Mesothelial cell of epicardium (in vitro differentiated cells): ENCODE data around the gene ADARB2. TPM values are rescaled to one million over a fixed set of nuclear protein-coding genes. Genes with fewer than 3 reads are reported as not detected.

Experiments used
- DNase-seq, 2 experiments: peaks; one replicate each; pipeline ENCODE4 v3.0.0; 2021; ENCODE audit warnings: low spot score in 2 of 2; ENCODE audit not compliant: unreplicated experiment in 2 of 2
- H3K27ac Mint-ChIP-seq: 2 replicates; pipeline ENCODE4 v1.8.0; 2021; ENCODE audit warnings: mixed read lengths
- H3K27me3 Mint-ChIP-seq: 2 replicates; pipeline ENCODE4 v1.8.0; 2021; ENCODE audit warnings: low read depth, mixed read lengths
- H3K36me3 Mint-ChIP-seq: 2 replicates; pipeline ENCODE4 v1.8.0; 2021; ENCODE audit warnings: mixed read lengths
- H3K4me1 Mint-ChIP-seq: 2 replicates; pipeline ENCODE4 v1.8.0; 2021; ENCODE audit warnings: mixed read lengths
- H3K4me3 Mint-ChIP-seq: 2 replicates; pipeline ENCODE4 v1.8.0; 2021; ENCODE audit warnings: mild to moderate bottlenecking, moderate library complexity, mixed read lengths
- H3K9me3 Mint-ChIP-seq: 2 replicates; pipeline ENCODE4 v1.8.0; 2021; ENCODE audit warnings: mixed read lengths
- total RNA-seq: library from RNA; stranded (reverse); gene quantifications from 3 replicates; pipeline ENCODE4 v1.2.1, GENCODE V29; 2021
- TF ChIP-seq, protein P1 (sequence below): fragments of 200-600 bp; sonication (generic); IDR thresholded peaks from one replicate; pipeline ENCODE4 v1.5.0; 2021; ENCODE audit warnings: antibody characterized with exemption; ENCODE audit not compliant: unreplicated experiment

The ADARB2 gene
- total RNA-seq, 1 donor from 2014 or later: 0.38 TPM

DNA sequence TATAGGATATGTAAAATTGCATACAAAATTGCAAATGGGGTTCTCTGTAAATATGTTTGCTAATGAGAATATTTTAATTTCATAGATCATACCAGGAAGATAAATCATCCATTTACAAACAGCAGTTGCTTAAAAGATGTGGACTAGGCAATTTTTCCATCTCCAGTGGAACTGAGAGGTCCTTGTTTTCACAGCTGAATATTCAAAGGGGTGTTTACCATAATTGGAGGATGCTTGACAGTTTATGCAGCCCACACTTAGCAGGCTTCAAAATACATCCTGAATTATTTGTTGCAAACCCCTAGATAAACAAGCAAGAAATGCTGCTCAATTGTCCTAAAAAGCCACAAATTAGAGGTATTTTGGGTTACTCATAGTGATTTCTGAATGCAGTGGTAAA, 69.9 kb downstream of the ADARB2 start:
- no peak for DNase-seq
- H3K27me3 Mint-ChIP-seq: peaks cover 10% of the 10 kb centered on the region
- H3K36me3 Mint-ChIP-seq: no peaks in the 10 kb centered on the region
- H3K9me3 Mint-ChIP-seq: no peaks in the 10 kb centered on the region
- H3K4me1 Mint-ChIP-seq: no peaks in the 10 kb centered on the region
- no peak overlapping the region for H3K27ac Mint-ChIP-seq
- TF ChIP-seq, protein P1, sequence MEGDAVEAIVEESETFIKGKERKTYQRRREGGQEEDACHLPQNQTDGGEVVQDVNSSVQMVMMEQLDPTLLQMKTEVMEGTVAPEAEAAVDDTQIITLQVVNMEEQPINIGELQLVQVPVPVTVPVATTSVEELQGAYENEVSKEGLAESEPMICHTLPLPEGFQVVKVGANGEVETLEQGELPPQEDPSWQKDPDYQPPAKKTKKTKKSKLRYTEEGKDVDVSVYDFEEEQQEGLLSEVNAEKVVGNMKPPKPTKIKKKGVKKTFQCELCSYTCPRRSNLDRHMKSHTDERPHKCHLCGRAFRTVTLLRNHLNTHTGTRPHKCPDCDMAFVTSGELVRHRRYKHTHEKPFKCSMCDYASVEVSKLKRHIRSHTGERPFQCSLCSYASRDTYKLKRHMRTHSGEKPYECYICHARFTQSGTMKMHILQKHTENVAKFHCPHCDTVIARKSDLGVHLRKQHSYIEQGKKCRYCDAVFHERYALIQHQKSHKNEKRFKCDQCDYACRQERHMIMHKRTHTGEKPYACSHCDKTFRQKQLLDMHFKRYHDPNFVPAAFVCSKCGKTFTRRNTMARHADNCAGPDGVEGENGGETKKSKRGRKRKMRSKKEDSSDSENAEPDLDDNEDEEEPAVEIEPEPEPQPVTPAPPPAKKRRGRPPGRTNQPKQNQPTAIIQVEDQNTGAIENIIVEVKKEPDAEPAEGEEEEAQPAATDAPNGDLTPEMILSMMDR: no peak
- H3K4me3 Mint-ChIP-seq: no peak overlapping the region

DNA sequence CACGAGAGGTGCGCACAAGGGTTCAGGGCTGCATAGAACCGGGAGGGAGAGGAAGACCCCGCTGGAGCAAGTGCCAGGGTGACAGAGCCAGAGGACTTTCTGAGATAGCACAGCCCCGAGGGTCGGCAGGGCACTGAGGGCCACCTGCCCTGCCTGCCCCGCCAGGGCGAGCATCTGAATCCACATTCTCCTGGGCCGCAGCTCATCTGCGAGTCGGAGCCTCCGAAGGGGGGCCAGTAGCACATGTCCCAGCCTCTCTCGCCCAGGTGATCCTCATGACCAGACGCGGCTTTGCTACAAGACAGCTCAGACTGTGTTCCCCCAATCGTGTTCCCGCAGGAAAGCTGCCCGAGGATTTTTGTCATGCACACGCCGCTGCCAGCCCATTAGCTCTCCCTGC, 71.2 kb downstream of the ADARB2 start:
- H3K27me3 Mint-ChIP-seq: peaks cover 4% of the 10 kb centered on the region
- H3K36me3 Mint-ChIP-seq: no peaks in the 10 kb centered on the region
- DNase-seq: no peak
- no peak overlapping the region for H3K4me3 Mint-ChIP-seq
- no peak overlapping the region for H3K27ac Mint-ChIP-seq
- no peaks in the 10 kb centered on the region for H3K4me1 Mint-ChIP-seq
- TF ChIP-seq, protein P1: no peak
- peaks cover 3% of the 10 kb centered on the region for H3K9me3 Mint-ChIP-seq

DNA sequence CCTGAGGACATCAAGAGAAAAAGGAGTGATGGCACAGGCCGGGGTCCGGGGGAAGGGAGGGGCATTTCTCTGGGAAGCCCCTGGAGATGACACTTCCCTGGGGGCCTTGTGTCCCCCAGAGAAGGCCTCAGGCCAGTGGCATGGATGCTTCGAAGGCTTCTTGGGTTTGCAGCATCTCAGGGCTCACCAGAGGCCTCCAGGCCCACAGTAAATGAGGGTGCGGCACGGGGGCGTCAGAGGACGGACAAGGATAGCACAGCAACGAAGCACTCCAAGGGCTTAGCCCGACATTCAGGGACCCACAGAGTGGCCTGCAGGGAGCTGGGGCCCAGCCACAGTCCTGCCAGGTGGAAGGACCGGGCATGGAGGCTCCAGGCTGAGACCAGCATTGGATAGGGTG, 71.6 kb downstream of the ADARB2 start:
- H3K4me1 Mint-ChIP-seq: no peaks in the 10 kb centered on the region
- peaks cover 8% of the 10 kb centered on the region for H3K9me3 Mint-ChIP-seq
- no peaks in the 10 kb centered on the region for H3K36me3 Mint-ChIP-seq
- DNase-seq: no peak
- H3K27me3 Mint-ChIP-seq: peaks cover 5% of the 10 kb centered on the region
- TF ChIP-seq, protein P1: no peak
- no peak overlapping the region for H3K4me3 Mint-ChIP-seq
- H3K27ac Mint-ChIP-seq: no peak overlapping the region

DNA sequence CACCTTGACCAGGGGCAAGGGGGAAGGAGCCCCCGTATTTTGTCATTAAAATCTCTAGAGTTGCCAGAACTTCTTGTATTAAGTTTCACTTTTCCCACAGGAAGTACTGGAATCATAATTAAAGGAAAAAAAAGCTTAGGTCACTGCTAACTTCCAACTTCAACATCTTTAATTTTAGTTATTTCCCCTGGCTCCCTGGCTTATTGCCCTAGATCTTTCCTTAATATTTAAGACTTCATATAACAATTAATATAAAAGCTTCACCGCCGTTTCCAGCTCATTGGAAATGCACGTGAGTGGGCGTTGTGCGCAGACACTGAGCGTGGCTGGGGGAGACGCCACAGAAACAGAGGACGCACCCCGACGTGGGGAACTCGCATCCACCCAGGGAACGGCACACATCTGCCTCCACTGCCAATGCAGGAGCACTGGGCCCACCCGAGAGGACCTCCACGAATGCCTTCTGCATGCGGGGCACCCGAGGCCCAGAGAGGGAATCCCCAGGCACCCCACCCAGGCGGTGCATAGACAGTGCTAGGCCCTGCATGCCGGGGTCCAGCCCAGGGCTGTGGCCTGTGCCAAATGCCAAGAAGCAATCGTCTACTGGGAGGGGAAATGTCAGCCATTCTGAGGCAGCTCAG, 72.2 kb downstream of the ADARB2 start:
- Mint-ChIP-seq H3K36me3 (no peaks in the 10 kb centered on the region), H3K4me1 (no peaks in the 10 kb centered on the region), H3K9me3 (peaks cover 10% of the 10 kb centered on the region), H3K4me3 (no peak overlapping the region), H3K27me3 (peaks cover 5% of the 10 kb centered on the region), H3K27ac (no peak overlapping the region)
- DNase-seq: no peak
- TF ChIP-seq, protein P1: no peak

DNA sequence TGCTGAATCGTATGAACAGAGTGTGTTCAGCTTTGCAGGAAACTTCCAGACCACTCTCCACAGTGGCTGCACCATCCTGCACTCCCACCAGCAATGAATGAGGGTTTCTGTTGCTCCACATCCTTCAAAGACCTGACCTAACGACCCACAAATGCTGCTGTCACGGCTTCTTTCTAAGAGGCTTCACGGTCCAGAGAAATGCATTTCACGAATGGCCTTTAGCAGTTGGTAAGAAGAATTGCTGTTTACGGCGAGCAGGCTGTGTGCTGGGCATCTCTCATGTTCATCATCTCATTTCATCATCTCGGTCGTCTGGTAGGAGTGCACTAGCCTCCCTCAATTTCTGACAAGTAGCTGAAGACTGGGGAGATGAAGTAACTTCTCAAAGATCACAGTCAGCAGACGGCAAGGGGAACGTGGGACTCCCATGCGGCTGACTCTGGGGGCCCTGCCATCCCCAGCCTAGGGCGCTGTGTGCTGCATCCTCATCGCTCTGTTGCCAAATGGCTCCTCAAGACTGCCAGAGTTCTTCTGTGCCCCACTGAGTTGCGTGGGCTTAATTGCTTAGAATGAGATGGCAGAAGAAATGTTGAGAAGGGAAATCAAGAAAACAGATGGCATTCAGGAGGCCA, 72.9 kb downstream of the ADARB2 start:
- H3K36me3 Mint-ChIP-seq: no peaks in the 10 kb centered on the region

More for the DNA sequence above, 72.9 kb downstream of the ADARB2 start:
- H3K27me3 Mint-ChIP-seq: peaks cover 5% of the 10 kb centered on the region
- H3K27ac Mint-ChIP-seq: no peak overlapping the region
- no peak for DNase-seq
- no peaks in the 10 kb centered on the region for H3K4me1 Mint-ChIP-seq
- TF ChIP-seq, protein P1: no peak
- H3K9me3 Mint-ChIP-seq: peaks cover 10% of the 10 kb centered on the region
- H3K4me3 Mint-ChIP-seq: no peak overlapping the region
